ENCODE data around the gene DIAPH2.
"Not testable (repeated sequence)": the region's sequence is repeated elsewhere in the genome, so short reads cannot be mapped to it uniquely, and the experiment has no call there.

DIAPH2 gene

DNA sequence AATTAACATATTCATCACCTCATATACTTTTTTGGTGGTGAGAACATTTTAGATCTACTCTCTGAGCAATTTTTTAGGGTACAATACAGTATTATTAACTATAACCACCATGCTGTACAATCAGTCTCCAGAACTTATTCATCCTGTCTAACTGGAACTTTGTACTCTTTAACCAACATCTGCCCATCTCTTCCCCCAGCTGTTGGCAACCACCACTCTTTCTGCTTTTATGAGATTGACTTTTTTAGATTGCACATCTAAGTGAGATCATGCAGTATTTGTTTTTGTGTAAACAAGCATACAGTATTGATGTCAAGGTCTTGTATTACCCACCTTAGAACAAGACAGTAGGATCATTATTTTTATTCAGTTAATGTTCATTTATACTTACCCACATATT, 715.9 kb downstream of the DIAPH2 start:
- DNase-seq (ENCODE audit: low read depth): no peak
- no peak for TF ChIP-seq CTCF (IDR thresholded peaks at IDR 0.05; ENCODE audit: low read length, missing control alignments)
- no peak overlapping the region for H3K4me3 ChIP-seq (replicated peaks; ENCODE audit: low read depth, low read length)

DNA sequence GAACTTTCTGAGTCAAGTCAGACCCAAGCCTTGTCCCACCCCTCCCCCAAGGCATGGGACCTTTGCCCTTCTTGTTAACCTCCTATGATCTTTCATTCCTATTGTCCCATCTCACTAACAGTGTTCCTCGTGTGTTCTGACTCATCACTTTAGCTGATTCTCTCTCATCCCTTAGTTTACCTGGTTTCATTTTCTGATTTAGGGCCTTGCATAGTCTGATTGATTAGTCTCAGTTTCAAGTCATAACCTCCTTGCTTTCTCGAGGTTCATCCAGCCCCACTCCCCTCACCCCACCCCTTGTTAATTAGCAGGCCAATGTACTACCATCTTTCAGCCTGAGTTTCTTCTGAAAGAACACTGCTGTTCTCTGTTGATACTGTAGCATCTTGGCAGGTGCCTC, 716.5 kb downstream of the DIAPH2 start:
- no peak for DNase-seq (ENCODE audit: low read depth)
- no peak overlapping the region for H3K4me3 ChIP-seq (replicated peaks; ENCODE audit: low read depth, low read length)
- no peak for TF ChIP-seq CTCF (IDR thresholded peaks at IDR 0.05; ENCODE audit: low read length, missing control alignments)

- peak; percentile 17 for DNase-seq (ENCODE audit: low read depth)
- TF ChIP-seq CTCF (IDR thresholded peaks at IDR 0.05; ENCODE audit: low read length, missing control alignments): no peak
- H3K4me3 ChIP-seq (replicated peaks; ENCODE audit: low read depth, low read length): no peak overlapping the region
These were observed 717.0 kb downstream of the DIAPH2 start for GRCh38 chrX:97401586-97402136.

DNA sequence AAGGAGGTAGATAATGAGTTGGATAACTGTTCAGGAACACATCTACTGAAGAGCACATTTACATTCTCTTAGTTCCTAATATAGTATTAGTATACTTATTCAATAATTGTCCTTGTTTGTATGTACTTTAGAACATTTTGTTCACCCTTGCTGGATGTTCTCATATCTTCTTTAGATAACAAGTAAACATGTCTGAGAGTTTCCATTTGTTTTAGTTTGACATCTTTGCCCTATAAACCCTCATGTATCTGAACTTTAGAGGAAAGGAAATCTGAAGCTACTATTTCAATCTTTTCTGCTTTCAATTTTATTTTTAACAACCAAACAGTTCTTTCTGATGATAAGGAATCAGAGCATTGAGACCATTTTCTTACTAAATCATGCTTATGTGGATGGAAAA, 717.7 kb downstream of the DIAPH2 start:
- TF ChIP-seq CTCF (IDR thresholded peaks at IDR 0.05; ENCODE audit: low read length, missing control alignments): no peak
- DNase-seq (ENCODE audit: low read depth): peak; percentile 42
- no peak overlapping the region for H3K4me3 ChIP-seq (replicated peaks; ENCODE audit: low read depth, low read length)

- no peak overlapping the region for H3K4me3 ChIP-seq (replicated peaks; ENCODE audit: low read depth, low read length)
- DNase-seq (ENCODE audit: low read depth): no peak
- no peak for TF ChIP-seq CTCF (IDR thresholded peaks at IDR 0.05; ENCODE audit: low read length, missing control alignments)
These were observed 718.3 kb downstream of the DIAPH2 start for GRCh38 chrX:97402903-97403302.

- DNase-seq (ENCODE audit: low read depth): peak; percentile 53
- no peak overlapping the region for H3K4me3 ChIP-seq (replicated peaks; ENCODE audit: low read depth, low read length)
- no peak for TF ChIP-seq CTCF (IDR thresholded peaks at IDR 0.05; ENCODE audit: low read length, missing control alignments)
These were observed 720.5 kb downstream of the DIAPH2 start for GRCh38 chrX:97405031-97405660.

DNA sequence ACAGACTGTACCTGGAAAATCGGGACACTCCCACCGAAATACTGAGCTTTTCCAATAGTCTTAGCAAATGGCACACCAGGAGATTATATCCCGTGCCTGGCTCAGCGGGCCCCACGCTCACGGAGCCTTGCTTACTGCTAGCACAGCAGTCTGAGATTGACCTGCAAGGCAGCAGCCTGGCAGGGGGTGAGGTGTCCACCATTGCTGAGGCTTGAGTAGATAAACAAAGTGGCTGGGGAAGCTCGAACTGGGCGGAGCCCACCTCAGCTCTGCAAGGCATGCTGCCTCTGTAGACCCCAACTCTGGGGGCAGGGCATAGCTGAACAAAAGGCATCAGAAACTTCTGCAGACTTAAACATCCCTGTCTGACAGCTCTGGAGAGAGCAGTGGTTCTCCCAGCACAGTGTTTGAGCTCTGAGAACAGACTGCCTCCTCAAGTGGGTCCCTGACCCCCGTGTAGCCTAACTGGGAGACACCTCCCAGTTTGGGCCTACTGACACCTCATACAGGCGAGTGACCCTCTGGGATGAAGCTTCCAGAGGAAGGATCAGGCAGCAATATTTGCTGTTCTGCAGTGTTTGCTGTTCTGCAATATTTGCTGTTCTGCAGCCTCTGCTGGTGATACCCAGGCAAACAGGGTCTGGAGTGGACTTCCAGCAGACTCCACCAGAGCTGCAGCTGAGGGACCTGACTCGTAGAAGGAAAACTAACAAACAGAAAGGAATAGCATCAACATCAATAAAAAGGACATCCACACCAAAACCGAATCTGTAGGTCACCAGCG, 725.2 kb downstream of the DIAPH2 start:
- not testable (repeated sequence) for DNase-seq (ENCODE audit: low read depth); H3K4me3 ChIP-seq (replicated peaks; ENCODE audit: low read depth, low read length)

Data from fibroblast of pulmonary artery (primary cell).